GM12875 (cell line): Measurements from ENCODE around the gene GLT8D2.

Experiments used
- H3K4me3 ChIP-seq: one replicate; pipeline ENCODE4 v1.5.1; 2011; ENCODE audit warnings: low read depth, low read length, control low read depth
- CTCF ChIP-seq: IDR thresholded peaks from 2 replicates; pipeline ENCODE4 v1.5.1; 2011; ENCODE audit warnings: low read depth, mild to moderate bottlenecking, control low read depth, inconsistent platforms, low read length, moderate library complexity, borderline replicate concordance; ENCODE audit not compliant: insufficient read depth

The GLT8D2 gene

DNA sequence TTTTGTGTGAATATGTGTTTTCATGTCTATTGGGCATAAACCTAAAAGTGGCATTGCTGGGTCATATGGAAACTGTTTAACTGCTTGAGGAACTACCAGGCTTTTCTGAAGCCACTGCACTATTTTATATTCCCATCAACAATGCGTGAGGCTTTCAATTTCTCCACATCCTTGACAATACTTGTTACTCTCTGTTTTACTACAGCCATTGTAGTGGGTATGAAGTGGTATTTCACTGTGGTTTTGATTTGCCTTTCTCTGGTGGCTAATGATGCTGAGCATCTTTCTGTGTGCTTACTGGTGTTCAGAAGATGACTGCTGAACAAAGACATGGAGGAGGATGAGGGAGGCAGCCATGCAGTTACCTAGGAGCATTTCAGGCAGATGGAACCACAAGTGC is 97.5 kb downstream of the GLT8D2 start:
- H3K4me3 ChIP-seq = no peak overlapping the region
- no peak for TF ChIP-seq CTCF

GRCh38 chr12:103948746-103949406 is 101.1 kb downstream of the GLT8D2 start:
- TF ChIP-seq CTCF = no peak

GRCh38 chr12:103947871-103948555 is 102.0 kb downstream of the GLT8D2 start:
- H3K4me3 ChIP-seq = no peak overlapping the region
- TF ChIP-seq CTCF = no peak

More at GRCh38 chr12:103948746-103949406, 101.1 kb downstream of the GLT8D2 start:
- H3K4me3 ChIP-seq = no peak overlapping the region

GRCh38 chr12:103944964-103945363 is 105.0 kb downstream of the GLT8D2 start:
- TF ChIP-seq CTCF = no peak
- H3K4me3 ChIP-seq = no peak overlapping the region
